Astrocyte of the cerebellum (primary cell): Measurements from ENCODE around the gene EIF3CL.
"Not testable (repeated sequence)": the region's sequence is repeated elsewhere in the genome, so short reads cannot be mapped to it uniquely, and the experiment has no call there.

Source experiments
- DNase-seq: peaks from one replicate; pipeline ENCODE4 v3.0.0-alpha.2; 2011; ENCODE audit warnings: low read depth
- H3K4me3 ChIP-seq: 2 replicates; pipeline ENCODE4 v1.5.1; 2011; ENCODE audit warnings: mild to moderate bottlenecking, low read depth, low read length, moderate library complexity
- in situ Hi-C: cut with HindIII; loops from 2 replicates; pipeline ENCODE4 v1.10.0; 2017; ENCODE audit warnings: low sequenced_read_pairs

The EIF3CL gene, protein sequence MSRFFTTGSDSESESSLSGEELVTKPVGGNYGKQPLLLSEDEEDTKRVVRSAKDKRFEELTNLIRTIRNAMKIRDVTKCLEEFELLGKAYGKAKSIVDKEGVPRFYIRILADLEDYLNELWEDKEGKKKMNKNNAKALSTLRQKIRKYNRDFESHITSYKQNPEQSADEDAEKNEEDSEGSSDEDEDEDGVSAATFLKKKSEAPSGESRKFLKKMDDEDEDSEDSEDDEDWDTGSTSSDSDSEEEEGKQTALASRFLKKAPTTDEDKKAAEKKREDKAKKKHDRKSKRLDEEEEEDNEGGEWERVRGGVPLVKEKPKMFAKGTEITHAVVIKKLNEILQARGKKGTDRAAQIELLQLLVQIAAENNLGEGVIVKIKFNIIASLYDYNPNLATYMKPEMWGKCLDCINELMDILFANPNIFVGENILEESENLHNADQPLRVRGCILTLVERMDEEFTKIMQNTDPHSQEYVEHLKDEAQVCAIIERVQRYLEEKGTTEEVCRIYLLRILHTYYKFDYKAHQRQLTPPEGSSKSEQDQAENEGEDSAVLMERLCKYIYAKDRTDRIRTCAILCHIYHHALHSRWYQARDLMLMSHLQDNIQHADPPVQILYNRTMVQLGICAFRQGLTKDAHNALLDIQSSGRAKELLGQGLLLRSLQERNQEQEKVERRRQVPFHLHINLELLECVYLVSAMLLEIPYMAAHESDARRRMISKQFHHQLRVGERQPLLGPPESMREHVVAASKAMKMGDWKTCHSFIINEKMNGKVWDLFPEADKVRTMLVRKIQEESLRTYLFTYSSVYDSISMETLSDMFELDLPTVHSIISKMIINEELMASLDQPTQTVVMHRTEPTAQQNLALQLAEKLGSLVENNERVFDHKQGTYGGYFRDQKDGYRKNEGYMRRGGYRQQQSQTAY

DNA sequence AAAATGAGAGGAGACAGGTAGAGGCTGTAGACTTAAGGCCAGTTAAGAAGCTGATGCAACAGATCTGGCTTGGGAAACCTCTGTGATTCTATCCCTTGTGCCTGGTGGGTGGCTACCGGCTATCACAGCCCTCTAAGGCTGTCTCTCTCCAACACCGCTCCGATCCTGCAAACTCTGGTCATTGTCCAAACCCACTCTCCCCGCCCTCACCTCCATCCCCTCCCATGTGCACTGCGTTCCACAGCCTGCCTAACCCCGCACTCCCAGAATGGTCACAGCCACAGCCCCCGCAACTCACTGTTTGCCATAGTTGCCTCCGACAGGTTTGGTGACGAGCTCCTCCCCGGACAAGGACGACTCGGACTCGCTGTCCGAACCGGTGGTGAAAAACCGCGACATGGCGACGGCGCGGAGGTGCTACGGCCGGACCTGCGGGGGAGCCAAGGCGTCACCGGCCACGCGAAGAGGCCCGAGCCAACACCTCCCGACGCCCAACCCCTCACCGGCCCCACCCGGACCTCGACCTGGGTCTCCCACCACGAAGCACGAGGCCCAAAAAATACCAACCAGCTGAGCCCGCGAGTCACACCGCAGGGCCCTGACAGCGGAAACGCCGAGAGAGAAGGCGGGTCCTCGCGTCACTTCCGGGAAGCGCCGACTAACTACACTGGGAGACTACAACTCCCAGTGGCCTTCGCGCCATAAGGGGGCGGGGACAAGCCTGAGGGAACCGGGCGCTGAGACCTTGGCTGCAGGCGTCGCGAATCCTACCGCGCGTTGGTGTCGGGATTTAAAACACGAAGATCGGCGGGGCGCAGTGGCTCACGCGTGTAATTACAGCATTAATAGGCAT, at the start of gene EIF3CL:
EIF3CL (minus strand) TSS at position 622 of the 853 bp plus-strand sequence; CDS start at position 399, 223 bp downstream.
- H3K4me3 ChIP-seq: peak within 1 kb of the TSS; percentile 31
- in situ Hi-C loops, DNase-seq: not testable (repeated sequence)

DNA sequence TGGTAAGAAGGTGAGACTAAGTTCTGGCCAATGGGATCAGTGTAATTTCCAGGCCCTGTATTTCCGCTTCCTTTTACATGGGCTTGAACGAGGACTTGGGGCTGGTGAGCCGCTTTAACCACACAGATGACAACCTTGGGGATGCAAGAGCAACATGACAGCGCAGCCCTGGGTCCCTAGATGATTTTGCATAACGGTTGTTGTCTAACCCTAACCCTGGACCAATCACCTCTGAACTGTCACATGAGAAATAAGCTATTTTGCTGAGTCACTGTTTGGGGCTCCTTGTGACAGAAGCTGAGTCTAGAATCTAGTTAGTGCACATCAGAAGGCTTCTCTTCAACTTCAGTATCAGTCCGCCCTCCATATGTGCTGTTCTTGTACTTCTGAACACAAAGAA, 43.4 kb upstream of the EIF3CL start:
- H3K4me3 ChIP-seq, in situ Hi-C loops, DNase-seq: not testable (repeated sequence)

DNA sequence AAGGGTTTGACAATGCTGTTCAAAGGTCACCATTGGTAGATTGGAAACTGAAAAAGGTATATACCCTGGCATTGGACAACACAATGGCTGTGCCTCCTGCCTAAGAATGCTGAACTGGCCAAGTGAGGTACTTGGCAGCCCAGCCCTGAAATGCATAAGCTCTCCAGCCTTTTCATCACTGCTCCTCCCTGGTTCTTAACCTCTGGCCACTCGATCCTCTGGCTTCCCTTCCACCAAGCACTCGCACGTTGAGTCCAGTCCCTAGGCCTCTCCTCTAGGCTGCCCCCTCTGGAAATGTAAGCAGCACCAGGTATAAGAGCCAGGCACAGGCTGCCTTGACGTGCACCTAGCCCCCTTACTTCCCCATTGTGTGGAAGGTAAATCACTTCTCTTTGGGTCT, 42.7 kb upstream of the EIF3CL start:
- DNase-seq: not testable (repeated sequence)

DNA sequence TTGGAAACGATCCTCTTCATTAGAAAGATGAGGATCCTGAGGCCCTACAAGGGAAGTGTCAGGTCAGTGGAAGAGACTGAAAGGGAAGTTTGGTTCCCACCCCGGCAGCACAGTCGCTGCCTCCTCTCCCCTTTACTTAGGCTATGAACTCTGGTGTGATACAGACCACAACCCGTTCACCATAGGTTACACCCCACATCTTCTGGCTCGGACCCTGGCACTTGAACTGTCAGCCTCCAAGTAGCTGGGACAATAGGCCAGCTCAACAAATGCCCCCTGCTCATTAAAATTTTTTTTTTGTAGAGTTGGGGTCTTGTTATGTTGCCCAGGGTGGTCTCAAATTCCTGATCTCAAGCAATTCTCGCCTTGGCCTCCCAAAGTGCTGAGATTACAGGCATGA, 40.3 kb upstream of the EIF3CL start:
- DNase-seq, H3K4me3 ChIP-seq, in situ Hi-C loops: not testable (repeated sequence)

More for the DNA sequence above, 42.7 kb upstream of the EIF3CL start:
- in situ Hi-C loops, H3K4me3 ChIP-seq: not testable (repeated sequence)

DNA sequence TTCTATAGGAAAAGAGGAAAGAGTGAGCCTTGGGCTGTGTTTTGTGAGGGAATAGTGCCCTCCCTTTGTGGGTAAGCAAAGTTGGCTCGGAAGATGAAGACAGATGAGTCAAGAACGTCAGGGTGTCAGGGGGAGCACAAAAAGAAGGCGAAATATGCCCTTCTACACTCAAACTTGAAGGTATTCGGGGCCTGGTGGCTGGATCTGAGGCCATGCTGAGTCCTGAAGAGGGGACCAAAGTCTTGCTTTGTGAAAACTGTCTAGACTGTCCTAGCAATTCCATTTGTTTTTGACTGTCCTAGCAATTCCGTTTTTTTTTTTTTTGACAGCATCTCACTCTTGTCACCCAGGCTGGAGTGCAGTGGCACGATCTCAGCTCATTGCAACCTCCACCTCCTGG, 35.3 kb upstream of the EIF3CL start:
- in situ Hi-C loops, DNase-seq, H3K4me3 ChIP-seq: not testable (repeated sequence)

DNA sequence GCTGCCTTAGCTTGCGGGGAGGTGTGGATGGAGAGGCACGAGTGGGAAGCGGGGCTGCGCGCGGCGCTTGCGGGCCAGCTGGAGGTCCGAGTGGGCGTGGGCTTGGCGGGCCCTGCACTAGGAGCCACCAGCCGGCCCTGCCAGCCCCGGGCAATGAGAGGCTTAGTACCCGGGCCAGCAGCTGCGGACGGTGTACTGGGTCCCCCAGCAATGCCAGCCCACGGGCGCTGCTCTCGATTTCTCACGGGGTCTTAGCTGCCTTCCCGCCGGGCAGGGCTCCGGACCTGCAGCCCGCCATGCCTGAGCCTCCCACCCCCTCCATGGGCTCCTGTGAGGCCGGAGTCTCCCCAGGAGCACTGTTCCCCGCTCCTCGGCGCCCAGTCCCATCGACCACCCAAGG, 31.7 kb upstream of the EIF3CL start:
- H3K4me3 ChIP-seq, in situ Hi-C loops, DNase-seq: not testable (repeated sequence)

DNA sequence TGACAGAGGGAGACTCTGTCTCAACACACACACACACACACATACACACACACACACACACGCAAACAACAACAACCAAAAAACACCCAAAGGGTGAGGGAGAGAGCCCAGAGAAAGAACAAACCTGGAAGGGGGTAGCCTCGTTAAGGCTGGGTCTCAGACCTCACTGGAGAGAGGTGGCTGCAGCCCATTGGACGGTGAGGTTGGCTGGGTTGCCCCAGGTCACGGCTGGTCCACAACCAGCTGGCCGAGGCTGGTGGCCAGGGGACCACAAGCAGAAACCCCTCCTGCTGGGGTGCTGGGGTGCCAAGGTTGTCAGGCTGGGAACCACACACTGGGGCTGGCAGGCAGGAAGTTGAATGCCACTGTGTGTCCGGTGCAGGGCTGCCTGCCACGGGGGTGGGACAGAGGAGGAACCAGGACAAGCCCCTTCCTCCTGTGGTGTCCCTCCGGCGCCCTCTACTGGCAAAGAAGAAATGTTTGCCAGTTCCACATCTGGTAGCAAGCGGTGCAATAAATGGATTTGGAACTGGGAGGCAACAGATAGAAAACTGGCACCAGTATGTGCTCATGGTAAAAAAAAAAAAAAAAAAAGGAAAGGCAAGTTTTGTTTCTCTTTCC, 22.5 kb upstream of the EIF3CL start:
- H3K4me3 ChIP-seq, DNase-seq, in situ Hi-C loops: not testable (repeated sequence)

DNA sequence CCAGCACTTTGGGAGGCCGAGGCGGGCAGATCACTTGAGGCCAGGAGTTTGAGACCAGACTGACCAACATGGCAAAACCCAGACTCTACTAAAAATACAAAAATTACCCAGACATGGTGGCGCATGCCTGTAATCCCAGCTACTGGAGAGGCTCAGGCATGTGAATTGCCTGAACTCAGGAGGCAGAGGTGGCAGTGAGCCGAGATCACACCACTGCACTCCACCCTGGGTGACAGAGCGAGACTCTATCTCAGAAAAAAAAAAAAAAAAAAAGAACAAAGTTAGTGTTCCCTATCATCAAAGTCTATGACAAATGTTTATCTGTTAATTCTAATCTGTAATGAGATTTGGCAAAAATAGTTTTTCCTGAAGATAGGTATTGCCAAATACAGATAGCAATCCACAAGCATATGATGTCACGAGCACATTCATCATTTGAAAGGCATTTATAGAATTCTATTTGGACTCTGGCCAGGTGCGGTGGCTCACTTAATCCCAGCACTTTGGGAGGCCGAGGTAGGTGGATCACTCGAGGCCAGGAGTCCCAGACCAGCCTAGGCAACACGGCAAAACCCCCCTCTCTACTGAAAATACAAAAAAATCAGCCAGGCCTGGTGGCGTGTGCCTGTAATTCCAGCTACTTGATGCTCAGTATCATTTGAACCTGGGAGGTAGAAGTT, 17.6 kb upstream of the EIF3CL start:
- DNase-seq, in situ Hi-C loops, H3K4me3 ChIP-seq: not testable (repeated sequence)

DNA sequence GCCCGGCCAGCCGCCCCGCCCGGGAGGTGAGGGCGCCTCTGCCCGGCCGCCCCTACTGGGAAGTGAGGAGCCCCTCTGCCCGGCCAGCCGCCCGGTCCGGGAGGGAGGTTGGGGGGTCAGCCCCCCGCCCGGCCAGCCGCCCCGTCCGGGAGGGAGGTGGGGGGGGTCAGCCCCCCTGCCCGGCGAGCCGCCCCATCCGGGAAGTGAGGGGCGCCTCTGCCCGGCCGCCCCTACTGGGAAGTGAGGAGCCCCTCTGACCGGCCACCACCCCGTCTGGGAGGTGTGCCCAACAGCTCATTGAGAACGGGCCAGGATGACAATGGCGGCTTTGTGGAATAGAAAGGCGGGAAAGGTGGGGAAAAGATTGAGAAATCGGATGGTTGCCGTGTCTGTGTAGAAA, 13.4 kb upstream of the EIF3CL start:
- DNase-seq, in situ Hi-C loops, H3K4me3 ChIP-seq: not testable (repeated sequence)

DNA sequence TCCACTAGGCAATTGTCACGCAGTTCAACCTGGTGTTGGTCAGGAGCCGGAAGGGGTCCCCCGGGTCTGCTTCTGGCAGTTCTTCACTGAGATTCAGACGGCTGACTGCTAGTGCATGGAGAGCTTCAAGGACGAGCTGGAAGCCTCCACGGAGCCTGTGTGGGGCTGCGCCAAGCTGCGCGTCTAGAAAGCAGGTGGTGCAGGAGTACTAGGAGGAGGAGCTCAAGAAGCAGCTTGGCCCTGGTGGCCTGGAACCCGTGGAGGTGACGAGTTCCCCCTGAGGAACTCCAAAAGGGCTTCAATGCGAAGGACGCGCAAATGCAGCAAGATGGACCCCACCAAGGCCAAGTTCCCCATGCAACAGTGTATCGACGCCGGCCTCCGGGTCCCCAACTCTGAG, 10.9 kb upstream of the EIF3CL start:
- DNase-seq, H3K4me3 ChIP-seq, in situ Hi-C loops: not testable (repeated sequence)

DNA sequence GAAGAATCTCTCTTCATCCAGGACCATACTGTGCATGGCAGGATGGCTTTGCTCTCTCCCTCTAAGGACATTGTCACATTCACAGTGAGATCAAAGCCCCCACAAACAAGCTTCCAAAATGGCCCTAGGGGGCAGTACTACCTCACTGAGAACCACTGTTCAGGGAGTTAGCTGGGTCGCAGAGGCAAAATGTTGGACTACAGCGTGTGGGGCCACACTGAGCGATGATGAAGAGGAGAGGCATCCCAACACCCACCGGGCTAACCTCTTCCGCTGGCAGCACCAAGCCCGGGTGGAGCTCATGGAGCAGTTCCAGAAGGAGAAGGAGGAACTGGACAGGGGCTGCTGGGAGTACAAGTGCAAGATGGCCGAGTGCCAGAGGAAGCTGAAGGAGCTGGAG, 9.9 kb upstream of the EIF3CL start:
- H3K4me3 ChIP-seq, in situ Hi-C loops, DNase-seq: not testable (repeated sequence)

DNA sequence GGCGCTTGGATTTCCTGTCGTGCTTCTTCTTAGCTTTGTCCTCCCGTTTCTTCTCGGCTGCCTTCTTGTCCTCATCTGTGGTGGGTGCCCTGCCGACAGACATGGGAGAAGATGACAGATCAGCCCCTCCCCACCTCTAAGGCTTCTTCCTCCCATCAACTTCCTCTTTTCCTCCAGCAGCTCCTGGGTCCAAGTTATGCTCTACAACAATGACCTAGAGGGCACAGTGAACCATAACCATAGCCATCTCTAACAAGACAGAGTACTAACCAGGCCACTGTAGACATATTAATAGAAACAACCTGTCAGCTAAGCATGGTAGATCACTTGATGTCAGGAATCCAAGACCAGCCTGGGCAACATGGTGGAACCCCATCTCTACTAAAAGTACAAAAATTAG, 11.6 kb downstream of the EIF3CL start:
- DNase-seq, in situ Hi-C loops, H3K4me3 ChIP-seq: not testable (repeated sequence)

DNA sequence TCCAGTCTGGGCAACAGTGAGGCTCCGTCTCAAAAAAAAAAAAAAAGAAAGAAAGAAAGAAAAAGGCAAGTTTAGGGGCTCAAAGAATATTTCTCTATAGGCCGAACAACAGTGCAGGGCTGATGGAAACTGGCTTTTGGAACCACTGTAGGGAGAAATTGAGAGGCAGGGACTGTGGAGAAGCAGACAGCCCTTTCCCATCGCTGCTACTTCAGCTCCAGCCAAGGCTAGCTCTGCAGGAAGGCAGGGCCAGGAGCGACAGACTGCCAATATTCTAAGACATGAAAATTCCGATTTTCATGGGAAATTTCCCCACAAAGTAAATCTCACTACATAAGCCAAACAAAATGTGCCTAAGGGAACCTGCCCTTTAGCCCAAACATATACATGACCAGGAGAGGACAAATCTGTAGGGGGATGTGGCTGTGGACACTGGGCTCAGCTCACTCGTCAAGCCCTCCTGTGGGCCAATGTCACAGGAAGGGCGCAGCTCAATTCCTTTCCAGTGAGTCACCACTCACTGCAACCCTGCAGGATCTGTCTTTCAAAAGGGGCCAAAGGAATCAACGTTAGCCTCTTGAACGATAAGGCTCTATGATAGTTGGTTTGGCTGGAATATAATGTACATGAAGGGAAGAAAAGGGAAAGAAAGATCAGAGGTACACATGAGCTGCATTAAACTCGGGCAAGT, 21.3 kb downstream of the EIF3CL start:
- DNase-seq, in situ Hi-C loops: not testable (repeated sequence)

DNA sequence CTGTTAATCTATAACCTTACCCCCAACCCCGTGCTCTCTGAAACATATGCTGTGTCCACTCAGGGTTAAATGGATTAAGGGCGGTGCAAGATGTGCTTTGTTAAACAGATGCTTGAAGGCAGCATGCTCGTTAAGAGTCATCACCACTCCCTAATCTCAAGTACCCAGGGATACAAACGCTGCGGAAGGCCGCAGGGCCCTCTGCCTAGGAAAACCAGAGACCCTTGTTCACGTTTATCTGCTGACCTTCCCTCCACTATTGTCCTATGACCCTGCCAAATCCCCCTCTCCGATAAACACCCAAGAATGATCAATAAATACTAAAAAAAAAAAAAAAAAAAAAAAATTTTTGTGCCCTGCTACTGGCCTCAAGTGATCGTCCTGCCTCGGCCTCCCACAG, 25.8 kb downstream of the EIF3CL start:
- DNase-seq, H3K4me3 ChIP-seq, in situ Hi-C loops: not testable (repeated sequence)

More for the DNA sequence above, 21.3 kb downstream of the EIF3CL start:
- H3K4me3 ChIP-seq: not testable (repeated sequence)

DNA sequence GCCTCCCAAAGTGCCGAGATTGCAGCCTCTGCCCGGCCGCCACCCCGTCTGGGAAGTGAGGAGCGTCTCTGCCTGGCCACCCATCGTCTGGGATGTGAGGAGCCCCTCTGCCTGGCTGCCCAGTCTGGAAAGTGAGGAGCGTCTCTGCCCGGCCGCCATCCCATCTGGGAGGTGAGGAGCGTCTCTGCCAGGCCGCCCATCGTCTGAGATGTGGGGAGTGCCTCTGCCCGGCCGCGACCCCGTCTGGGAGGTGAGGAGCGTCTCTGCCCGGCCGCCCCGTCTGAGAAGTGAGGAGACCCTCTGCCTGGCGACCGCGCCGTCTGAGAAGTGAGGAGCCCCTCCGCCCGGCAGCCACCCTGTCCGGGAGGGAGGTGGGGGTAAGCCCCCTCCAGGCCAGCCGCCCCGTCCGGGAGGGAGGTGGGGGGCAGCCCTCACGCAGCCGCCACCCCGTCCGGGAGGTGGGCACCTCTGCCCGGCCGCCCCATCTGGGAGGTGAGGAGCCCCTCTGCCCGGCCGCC, 26.5 kb downstream of the EIF3CL start:
- H3K4me3 ChIP-seq, in situ Hi-C loops, DNase-seq: not testable (repeated sequence)
